ENCODE results near the gene ADRA1B. TPM values are rescaled to one million over a fixed set of nuclear protein-coding genes. Genes with fewer than 3 reads are reported as not detected.
A peak's percentile ranks its signal among the peaks of the same experiment; 100 is the strongest.

Gene ADRA1B
- total RNA-seq, 1 experiment from 2014 or later: not detected

GRCh38 chr5:159987031-159987674 lies 70.9 kb downstream of the ADRA1B start:
- Histone ChIP-seq H3K23ac (ENCODE audit: insufficient read length, low read depth, low read length) (no peak overlapping the region), H3K79me2 (ENCODE audit: insufficient read depth, low read length) (no peaks in the 10 kb centered on the region), H2BK15ac (ENCODE audit: low read depth, low read length) (no peak overlapping the region), H3K79me1 (ENCODE audit: insufficient read depth, low read depth, low read length, poor library complexity, severe bottlenecking) (no peaks in the 10 kb centered on the region), H2BK5ac (ENCODE audit: insufficient read length, low read length) (no peak overlapping the region), H3T11ph (ENCODE audit: low read length) (no peak overlapping the region), H4K5ac (ENCODE audit: insufficient read length, low read depth, low read length) (no peak overlapping the region), H3K56ac (ENCODE audit: insufficient read length, low read depth, low read length) (no peak overlapping the region), H2BK20ac (ENCODE audit: low read depth, low read length, poor library complexity, severe bottlenecking) (no peak overlapping the region), H3K23me2 (ENCODE audit: insufficient read length, low read depth, low read length, poor library complexity, severe bottlenecking) (peaks cover 9% of the 10 kb centered on the region), H3K27me3 (ENCODE audit: insufficient read depth, low read length) (peaks cover 2% of the 10 kb centered on the region; the same call in 1 of the 2 replicates), H2BK120ac (ENCODE audit: low read depth, low read length, poor library complexity, severe bottlenecking) (no peak overlapping the region), H4K20me1 (ENCODE audit: control insufficient read depth, insufficient read depth, insufficient read length) (no peaks in the 10 kb centered on the region), H4K8ac (replicated peaks; ENCODE audit: insufficient read length, low read depth, low read length) (no peak overlapping the region), H3K4ac (ENCODE audit: low read depth, low read length) (no peak overlapping the region), H3K9me3 (ENCODE audit: control insufficient read depth, low read depth, low read length) (no peaks in the 10 kb centered on the region), H3K4me1 (ENCODE audit: insufficient read depth, low read length) (no peaks in the 10 kb centered on the region), H3K9ac (ENCODE audit: extremely low read depth, insufficient read length, low read length) (peak overlapping the region; percentile 27), H2BK12ac (ENCODE audit: insufficient read length, low read depth, low read length) (no peak overlapping the region), H2AFZ (ENCODE audit: low read length) (no peak overlapping the region), H3K27ac (ENCODE audit: insufficient read length, low read depth, low read length) (no peak overlapping the region), H2AK5ac (ENCODE audit: insufficient read length, low read length) (no peak overlapping the region), H3K4me2 (ENCODE audit: insufficient read depth, insufficient read length, low read length) (peak overlapping the region; percentile 59), H4K91ac (ENCODE audit: insufficient read length, low read depth, low read length) (no peak overlapping the region), H3K18ac (ENCODE audit: insufficient read length, low read depth, low read length) (peak overlapping the region; percentile 51), H3K14ac (ENCODE audit: insufficient read depth, low read length) (peak overlapping the region; percentile 67; the same call in 1 of the 2 replicates)
- peaks cover 12% of the 10 kb centered on the region in 2 experiments for H3K9me3 Mint-ChIP-seq
- H3K27me3 Mint-ChIP-seq (ENCODE audit: low read depth): peaks cover 60% of the 10 kb centered on the region
- TF ChIP-seq CTCF (conservative IDR thresholded peaks at IDR 0.05): peak; percentile 84
- peak; percentile 89 for DNase-seq
- H3K4me1 Mint-ChIP-seq: peaks cover 2 to 8% of the 10 kb centered on the region in 2 experiments; a peak in 2 of 4 replicates
- no CpG with 5 or more reads among the region's 50 CpGs for WGBS (ENCODE audit: extremely low coverage, insufficient read length, low lambda C conversion rate)
- H3K27ac Mint-ChIP-seq: no peak overlapping the region
- H3K4me3 Mint-ChIP-seq: peak overlapping the region; percentile 57 to 70
- peaks cover 0 to 5% (median 3%) of the 10 kb centered on the region in 3 experiments; a peak in 4 of 7 replicates for H3K36me3 Mint-ChIP-seq (ENCODE audit: insufficient read depth in 1 of 3, low read depth in 3 of 3)
